ENCODE measurements around the gene P2RX7.

Gene P2RX7

DNA sequence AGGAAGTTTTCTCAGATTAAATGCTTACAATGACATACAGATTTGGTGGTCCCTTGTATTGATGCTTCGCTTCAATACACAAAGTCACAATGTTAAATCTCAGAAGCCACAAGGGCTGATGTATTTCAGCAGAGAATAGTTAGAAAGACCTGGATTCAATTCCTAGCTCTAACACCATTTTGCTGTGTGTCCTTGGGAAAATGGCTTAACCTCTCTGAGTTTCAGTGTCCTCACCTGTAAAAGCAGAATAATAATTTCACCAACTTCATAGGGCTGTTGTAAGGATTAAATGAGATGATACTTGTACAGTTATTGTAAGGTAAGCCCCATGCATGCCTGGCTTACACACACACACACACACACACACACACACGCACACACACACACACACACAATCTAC, 30.3 kb downstream of the P2RX7 start:
- no peak for TF ChIP-seq TAF1 (IDR thresholded peaks at IDR 0.05; ENCODE audit: borderline replicate concordance, insufficient read depth, low read length)
- TF ChIP-seq SIN3A (IDR thresholded peaks at IDR 0.05; ENCODE audit: borderline replicate concordance, insufficient read depth, low read length) = no peak
- no peak for TF ChIP-seq FOXP2 (optimal IDR thresholded peaks at IDR 0.05; ENCODE audit: borderline replicate concordance, extremely low read depth, extremely low read length, insufficient read depth)
- TF ChIP-seq, protein P1, sequence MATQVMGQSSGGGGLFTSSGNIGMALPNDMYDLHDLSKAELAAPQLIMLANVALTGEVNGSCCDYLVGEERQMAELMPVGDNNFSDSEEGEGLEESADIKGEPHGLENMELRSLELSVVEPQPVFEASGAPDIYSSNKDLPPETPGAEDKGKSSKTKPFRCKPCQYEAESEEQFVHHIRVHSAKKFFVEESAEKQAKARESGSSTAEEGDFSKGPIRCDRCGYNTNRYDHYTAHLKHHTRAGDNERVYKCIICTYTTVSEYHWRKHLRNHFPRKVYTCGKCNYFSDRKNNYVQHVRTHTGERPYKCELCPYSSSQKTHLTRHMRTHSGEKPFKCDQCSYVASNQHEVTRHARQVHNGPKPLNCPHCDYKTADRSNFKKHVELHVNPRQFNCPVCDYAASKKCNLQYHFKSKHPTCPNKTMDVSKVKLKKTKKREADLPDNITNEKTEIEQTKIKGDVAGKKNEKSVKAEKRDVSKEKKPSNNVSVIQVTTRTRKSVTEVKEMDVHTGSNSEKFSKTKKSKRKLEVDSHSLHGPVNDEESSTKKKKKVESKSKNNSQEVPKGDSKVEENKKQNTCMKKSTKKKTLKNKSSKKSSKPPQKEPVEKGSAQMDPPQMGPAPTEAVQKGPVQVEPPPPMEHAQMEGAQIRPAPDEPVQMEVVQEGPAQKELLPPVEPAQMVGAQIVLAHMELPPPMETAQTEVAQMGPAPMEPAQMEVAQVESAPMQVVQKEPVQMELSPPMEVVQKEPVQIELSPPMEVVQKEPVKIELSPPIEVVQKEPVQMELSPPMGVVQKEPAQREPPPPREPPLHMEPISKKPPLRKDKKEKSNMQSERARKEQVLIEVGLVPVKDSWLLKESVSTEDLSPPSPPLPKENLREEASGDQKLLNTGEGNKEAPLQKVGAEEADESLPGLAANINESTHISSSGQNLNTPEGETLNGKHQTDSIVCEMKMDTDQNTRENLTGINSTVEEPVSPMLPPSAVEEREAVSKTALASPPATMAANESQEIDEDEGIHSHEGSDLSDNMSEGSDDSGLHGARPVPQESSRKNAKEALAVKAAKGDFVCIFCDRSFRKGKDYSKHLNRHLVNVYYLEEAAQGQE (IDR thresholded peaks at IDR 0.05; ENCODE audit: insufficient read depth in 1 of 2, low read depth in 2 of 2, low read length in 2 of 2) = no peak
- TF ChIP-seq POLR2AphosphoS5 (IDR thresholded peaks at IDR 0.05; ENCODE audit: low read depth, low read length) = no peak

DNA sequence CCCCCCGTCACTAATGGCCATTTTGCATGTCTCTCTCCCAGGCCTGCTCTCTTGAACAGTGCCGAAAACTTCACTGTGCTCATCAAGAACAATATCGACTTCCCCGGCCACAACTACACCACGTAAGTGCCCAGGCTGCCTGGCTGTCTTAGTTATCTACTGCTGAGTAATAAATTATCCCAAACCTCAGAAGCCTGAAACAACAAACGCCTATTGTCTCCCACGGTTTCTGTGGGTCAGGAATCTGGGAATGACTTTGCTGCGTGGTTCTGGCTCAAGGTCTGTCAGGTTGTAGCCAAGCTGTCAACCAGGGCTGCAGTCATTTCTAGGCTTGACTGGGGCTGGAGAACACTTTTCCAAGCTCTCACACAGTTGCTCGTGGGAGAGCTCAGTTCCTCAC, 32.6 kb downstream of the P2RX7 start:
- TF ChIP-seq SIN3A (IDR thresholded peaks at IDR 0.05; ENCODE audit: borderline replicate concordance, insufficient read depth, low read length) = no peak
- TF ChIP-seq, protein P1 (IDR thresholded peaks at IDR 0.05; ENCODE audit: insufficient read depth in 1 of 2, low read depth in 2 of 2, low read length in 2 of 2) = no peak
- no peak for TF ChIP-seq POLR2AphosphoS5 (IDR thresholded peaks at IDR 0.05; ENCODE audit: low read depth, low read length)
- no peak for TF ChIP-seq FOXP2 (optimal IDR thresholded peaks at IDR 0.05; ENCODE audit: borderline replicate concordance, extremely low read depth, extremely low read length, insufficient read depth)
- TF ChIP-seq TAF1 (IDR thresholded peaks at IDR 0.05; ENCODE audit: borderline replicate concordance, insufficient read depth, low read length) = no peak

DNA sequence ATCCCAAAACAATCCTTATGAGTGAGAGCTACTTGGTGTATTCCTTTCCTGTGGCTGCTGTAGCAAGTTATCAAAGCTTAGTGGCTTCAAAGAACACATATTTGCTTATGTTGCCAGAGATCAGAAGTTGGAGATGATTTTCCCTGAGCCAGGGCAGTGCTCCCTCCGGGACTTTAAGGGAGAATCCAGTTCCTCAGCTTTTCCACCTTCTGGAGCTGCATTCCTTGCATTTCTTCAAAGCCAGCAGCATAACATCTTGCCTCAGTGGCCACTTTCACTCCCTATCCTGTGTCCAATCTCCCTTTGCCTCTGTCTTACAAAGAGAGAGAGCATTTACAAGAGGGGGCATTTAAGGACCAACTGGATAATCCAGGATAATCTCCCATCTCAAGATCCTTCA, 33.7 kb downstream of the P2RX7 start:
- TF ChIP-seq SIN3A (IDR thresholded peaks at IDR 0.05; ENCODE audit: borderline replicate concordance, insufficient read depth, low read length) (no peak), POLR2AphosphoS5 (IDR thresholded peaks at IDR 0.05; ENCODE audit: low read depth, low read length) (no peak), TAF1 (IDR thresholded peaks at IDR 0.05; ENCODE audit: borderline replicate concordance, insufficient read depth, low read length) (no peak), FOXP2 (optimal IDR thresholded peaks at IDR 0.05; ENCODE audit: borderline replicate concordance, extremely low read depth, extremely low read length, insufficient read depth) (no peak)
- TF ChIP-seq, protein P1 (IDR thresholded peaks at IDR 0.05; ENCODE audit: insufficient read depth in 1 of 2, low read depth in 2 of 2, low read length in 2 of 2) = no peak

DNA sequence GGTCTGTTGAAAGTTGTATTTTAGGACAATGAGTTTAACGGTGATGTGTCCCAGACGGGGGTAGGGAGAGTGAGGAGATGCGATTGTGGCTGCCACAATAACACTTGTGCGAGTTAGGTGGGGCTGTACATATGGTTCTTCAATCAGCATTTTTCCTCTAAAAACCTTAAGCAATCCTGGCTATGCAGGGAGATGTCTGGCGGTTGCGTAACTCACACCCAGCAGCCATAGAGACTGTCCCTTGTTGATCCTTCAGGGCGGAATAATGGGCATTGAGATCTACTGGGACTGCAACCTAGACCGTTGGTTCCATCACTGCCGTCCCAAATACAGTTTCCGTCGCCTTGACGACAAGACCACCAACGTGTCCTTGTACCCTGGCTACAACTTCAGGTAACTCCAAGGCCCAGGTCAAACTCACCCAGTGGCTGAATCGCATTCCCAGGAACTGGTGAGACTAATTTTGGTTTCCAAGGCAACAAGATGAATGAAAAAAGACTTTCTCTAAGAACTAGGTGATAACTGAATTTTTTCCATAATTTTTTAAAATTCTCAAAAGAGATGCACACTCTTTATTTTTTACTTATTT, 34.6 kb downstream of the P2RX7 start:
- TF ChIP-seq SIN3A (IDR thresholded peaks at IDR 0.05; ENCODE audit: borderline replicate concordance, insufficient read depth, low read length) (no peak), FOXP2 (optimal IDR thresholded peaks at IDR 0.05; ENCODE audit: borderline replicate concordance, extremely low read depth, extremely low read length, insufficient read depth) (no peak), TAF1 (IDR thresholded peaks at IDR 0.05; ENCODE audit: borderline replicate concordance, insufficient read depth, low read length) (no peak), POLR2AphosphoS5 (IDR thresholded peaks at IDR 0.05; ENCODE audit: low read depth, low read length) (no peak)
- TF ChIP-seq, protein P1 (IDR thresholded peaks at IDR 0.05; ENCODE audit: insufficient read depth in 1 of 2, low read depth in 2 of 2, low read length in 2 of 2) = no peak
